ENCODE results near the gene ETS1. TPM values are rescaled to one million over a fixed set of nuclear protein-coding genes. Genes with fewer than 3 reads are reported as not detected.

The ETS1 gene
- total RNA-seq, 1 donor from 2014 or later: 37.1 TPM

GRCh38 chr11:128585498-128586238 is 1.7 kb downstream of the ETS1 start:
- Histone ChIP-seq H3K4me3 (ENCODE audit: low read length in 3 of 3) (peak overlapping the region; percentile 26 to 45 (median 28)), H3K27ac (ENCODE audit: low read depth, low read length) (no peak overlapping the region), H3K4me1 (ENCODE audit: control insufficient read depth in 3 of 3, insufficient read depth in 3 of 3, low read length in 3 of 3) (peaks cover 3 to 7% (median 4%) of the 10 kb centered on the region in 3 donors)

GRCh38 chr11:128584253-128584652 is 3.1 kb downstream of the ETS1 start:
- H3K9ac ChIP-seq (ENCODE audit: low read depth in 1 of 3, low read length in 3 of 3): no peak overlapping the region
- no peaks in the 10 kb centered on the region for H3K36me3 ChIP-seq (ENCODE audit: control insufficient read depth in 3 of 3, insufficient read depth in 3 of 3, low read length in 3 of 3)
- H3K27ac ChIP-seq (ENCODE audit: low read depth, low read length): no peak overlapping the region
- H3K4me3 ChIP-seq (ENCODE audit: low read length in 3 of 3): no peak overlapping the region
- peaks cover 0 to 4% (median 3%) of the 10 kb centered on the region in 3 donors for H3K27me3 ChIP-seq (ENCODE audit: control insufficient read depth in 3 of 3, insufficient read depth in 3 of 3, low read length in 3 of 3)
- no peaks in the 10 kb centered on the region for H3K9me3 ChIP-seq (ENCODE audit: control insufficient read depth in 3 of 3, low read length in 3 of 3)
- peaks cover 3 to 14% (median 7%) of the 10 kb centered on the region in 3 donors for H3K4me1 ChIP-seq (ENCODE audit: control insufficient read depth in 3 of 3, insufficient read depth in 3 of 3, low read length in 3 of 3)

More at GRCh38 chr11:128585498-128586238, 1.7 kb downstream of the ETS1 start:
- Histone ChIP-seq H3K27me3 (ENCODE audit: control insufficient read depth in 3 of 3, insufficient read depth in 3 of 3, low read length in 3 of 3) (peaks cover 0 to 7% (median 4%) of the 10 kb centered on the region in 3 donors), H3K9me3 (ENCODE audit: control insufficient read depth in 3 of 3, low read length in 3 of 3) (no peaks in the 10 kb centered on the region), H3K36me3 (ENCODE audit: control insufficient read depth in 3 of 3, insufficient read depth in 3 of 3, low read length in 3 of 3) (no peaks in the 10 kb centered on the region), H3K9ac (ENCODE audit: low read depth in 1 of 3, low read length in 3 of 3) (no peak overlapping the region)

- no peak overlapping the region for H3K9ac ChIP-seq (ENCODE audit: low read depth in 1 of 3, low read length in 3 of 3)
- no peaks in the 10 kb centered on the region for H3K36me3 ChIP-seq (ENCODE audit: control insufficient read depth in 3 of 3, insufficient read depth in 3 of 3, low read length in 3 of 3)
- H3K9me3 ChIP-seq (ENCODE audit: control insufficient read depth in 3 of 3, low read length in 3 of 3): no peaks in the 10 kb centered on the region
- H3K4me3 ChIP-seq (ENCODE audit: low read length in 3 of 3): peak overlapping the region in 1 of 3 donors; percentile 41
- H3K27me3 ChIP-seq (ENCODE audit: control insufficient read depth in 3 of 3, insufficient read depth in 3 of 3, low read length in 3 of 3): peaks cover 0 to 4% (median 3%) of the 10 kb centered on the region in 3 donors
- peaks cover 3 to 16% (median 9%) of the 10 kb centered on the region in 3 donors for H3K4me1 ChIP-seq (ENCODE audit: control insufficient read depth in 3 of 3, insufficient read depth in 3 of 3, low read length in 3 of 3)
- H3K27ac ChIP-seq (ENCODE audit: low read depth, low read length): peak overlapping the region; percentile 28
Observed at GRCh38 chr11:128582496-128583366, 4.6 kb downstream of the ETS1 start.

GRCh38 chr11:128581561-128582272 is 5.6 kb downstream of the ETS1 start:
- Histone ChIP-seq H3K36me3 (ENCODE audit: control insufficient read depth in 3 of 3, insufficient read depth in 3 of 3, low read length in 3 of 3) (no peaks in the 10 kb centered on the region), H3K4me1 (ENCODE audit: control insufficient read depth in 3 of 3, insufficient read depth in 3 of 3, low read length in 3 of 3) (peaks cover 7 to 19% (median 16%) of the 10 kb centered on the region in 3 donors), H3K27ac (ENCODE audit: low read depth, low read length) (no peak overlapping the region), H3K9me3 (ENCODE audit: control insufficient read depth in 3 of 3, low read length in 3 of 3) (no peaks in the 10 kb centered on the region), H3K9ac (ENCODE audit: low read depth in 1 of 3, low read length in 3 of 3) (no peak overlapping the region), H3K27me3 (ENCODE audit: control insufficient read depth in 3 of 3, insufficient read depth in 3 of 3, low read length in 3 of 3) (peaks cover 0 to 6% (median 3%) of the 10 kb centered on the region in 3 donors), H3K4me3 (ENCODE audit: low read length in 3 of 3) (no peak overlapping the region)

- H3K4me3 ChIP-seq (ENCODE audit: low read length in 3 of 3): no peak overlapping the region
- H3K9me3 ChIP-seq (ENCODE audit: control insufficient read depth in 3 of 3, low read length in 3 of 3): no peaks in the 10 kb centered on the region
- peaks cover 10 to 25% (median 23%) of the 10 kb centered on the region in 3 donors for H3K4me1 ChIP-seq (ENCODE audit: control insufficient read depth in 3 of 3, insufficient read depth in 3 of 3, low read length in 3 of 3)
- peak overlapping the region; percentile 23 for H3K27ac ChIP-seq (ENCODE audit: low read depth, low read length)
- H3K27me3 ChIP-seq (ENCODE audit: control insufficient read depth in 3 of 3, insufficient read depth in 3 of 3, low read length in 3 of 3): peaks cover 0 to 3% (median 2%) of the 10 kb centered on the region in 3 donors
- no peaks in the 10 kb centered on the region for H3K36me3 ChIP-seq (ENCODE audit: control insufficient read depth in 3 of 3, insufficient read depth in 3 of 3, low read length in 3 of 3)
- no peak overlapping the region for H3K9ac ChIP-seq (ENCODE audit: low read depth in 1 of 3, low read length in 3 of 3)
Observed at GRCh38 chr11:128580612-128581011, 6.7 kb downstream of the ETS1 start.

- H3K4me1 ChIP-seq (ENCODE audit: control insufficient read depth in 3 of 3, insufficient read depth in 3 of 3, low read length in 3 of 3): peaks cover 10 to 28% (median 27%) of the 10 kb centered on the region in 3 donors
- no peak overlapping the region for H3K27ac ChIP-seq (ENCODE audit: low read depth, low read length)
- H3K9me3 ChIP-seq (ENCODE audit: control insufficient read depth in 3 of 3, low read length in 3 of 3): no peaks in the 10 kb centered on the region
- peaks cover 0 to 2% (median 0%) of the 10 kb centered on the region in 3 donors for H3K27me3 ChIP-seq (ENCODE audit: control insufficient read depth in 3 of 3, insufficient read depth in 3 of 3, low read length in 3 of 3)
- H3K36me3 ChIP-seq (ENCODE audit: control insufficient read depth in 3 of 3, insufficient read depth in 3 of 3, low read length in 3 of 3): no peaks in the 10 kb centered on the region
- no peak overlapping the region for H3K9ac ChIP-seq (ENCODE audit: low read depth in 1 of 3, low read length in 3 of 3)
- no peak overlapping the region for H3K4me3 ChIP-seq (ENCODE audit: low read length in 3 of 3)
Observed at GRCh38 chr11:128579798-128580504, 7.4 kb downstream of the ETS1 start.

GRCh38 chr11:128576555-128576954 is 10.8 kb downstream of the ETS1 start:
- no peak overlapping the region for H3K9ac ChIP-seq (ENCODE audit: low read depth in 1 of 3, low read length in 3 of 3)
- peaks cover 7 to 24% (median 20%) of the 10 kb centered on the region in 3 donors for H3K4me1 ChIP-seq (ENCODE audit: control insufficient read depth in 3 of 3, insufficient read depth in 3 of 3, low read length in 3 of 3)
- H3K27ac ChIP-seq (ENCODE audit: low read depth, low read length): peak overlapping the region; percentile 15
- H3K36me3 ChIP-seq (ENCODE audit: control insufficient read depth in 3 of 3, insufficient read depth in 3 of 3, low read length in 3 of 3): no peaks in the 10 kb centered on the region
- no peaks in the 10 kb centered on the region for H3K9me3 ChIP-seq (ENCODE audit: control insufficient read depth in 3 of 3, low read length in 3 of 3)
- peaks cover 0 to 2% (median 0%) of the 10 kb centered on the region in 3 donors for H3K27me3 ChIP-seq (ENCODE audit: control insufficient read depth in 3 of 3, insufficient read depth in 3 of 3, low read length in 3 of 3)
- no peak overlapping the region for H3K4me3 ChIP-seq (ENCODE audit: low read length in 3 of 3)

- H3K36me3 ChIP-seq (ENCODE audit: control insufficient read depth in 3 of 3, insufficient read depth in 3 of 3, low read length in 3 of 3): no peaks in the 10 kb centered on the region
- H3K9ac ChIP-seq (ENCODE audit: low read depth in 1 of 3, low read length in 3 of 3): peak overlapping the region in 1 of 3 donors; percentile 55
- peaks cover 0 to 2% (median 0%) of the 10 kb centered on the region in 3 donors for H3K27me3 ChIP-seq (ENCODE audit: control insufficient read depth in 3 of 3, insufficient read depth in 3 of 3, low read length in 3 of 3)
- H3K27ac ChIP-seq (ENCODE audit: low read depth, low read length): peak overlapping the region; percentile 33
- no peak overlapping the region for H3K4me3 ChIP-seq (ENCODE audit: low read length in 3 of 3)
- H3K9me3 ChIP-seq (ENCODE audit: control insufficient read depth in 3 of 3, low read length in 3 of 3): no peaks in the 10 kb centered on the region
- H3K4me1 ChIP-seq (ENCODE audit: control insufficient read depth in 3 of 3, insufficient read depth in 3 of 3, low read length in 3 of 3): peaks cover 7 to 24% (median 20%) of the 10 kb centered on the region in 3 donors
Observed at GRCh38 chr11:128575961-128576350, 11.4 kb downstream of the ETS1 start.
